Liver (tissue), 9 donors: ENCODE measurements around the gene GRK5. TPM values are rescaled to one million over a fixed set of nuclear protein-coding genes. Genes with fewer than 3 reads are reported as not detected.

Experiments used
- DNase-seq: peaks from one replicate; pipeline ENCODE4 v3.0.0-alpha.2; 2017; ENCODE audit warnings: low spot score
- H3K27ac ChIP-seq, 2 donors: one replicate each; pipeline ENCODE4 v1.7.0; 2013; ENCODE audit warnings: inconsistent platforms in 2 of 2, low read length in 2 of 2, control low read depth in 1 of 2, low read depth in 1 of 2, mild to moderate bottlenecking in 1 of 2
- H3K27me3 ChIP-seq, 4 donors: one replicate each; pipeline versions ENCODE4 v1.6.1 to v1.7.0; 2013; ENCODE audit warnings: low read length in 3 of 4, inconsistent platforms in 1 of 4, mild to moderate bottlenecking in 1 of 4, moderate library complexity in 1 of 4; ENCODE audit not compliant: control insufficient read depth in 4 of 4, insufficient read depth in 4 of 4
- H3K36me3 ChIP-seq, 4 donors: one replicate each; pipeline versions ENCODE4 v1.6.1 to v1.7.0; 2013; ENCODE audit warnings: low read length in 3 of 4, mild to moderate bottlenecking in 3 of 4, low read depth in 1 of 4, moderate library complexity in 1 of 4; ENCODE audit not compliant: control insufficient read depth in 4 of 4, insufficient read depth in 3 of 4
- H3K4me1 ChIP-seq, 4 donors: one replicate each; pipeline versions ENCODE4 v1.6.1 to v1.7.0; 2013; ENCODE audit warnings: low read length in 3 of 4, mild to moderate bottlenecking in 3 of 4, moderate library complexity in 1 of 4; ENCODE audit not compliant: control insufficient read depth in 4 of 4, insufficient read depth in 4 of 4
- H3K4me3 ChIP-seq, 3 donors: one replicate each; pipeline versions ENCODE4 v1.6.1 to v1.7.0; 2013; ENCODE audit warnings: low read length in 3 of 3, control low read depth in 1 of 3, low read depth in 1 of 3, mild to moderate bottlenecking in 1 of 3
- H3K9ac ChIP-seq, 2 donors: one replicate each; pipeline ENCODE4 v1.7.0; 2013; ENCODE audit warnings: low read length in 2 of 2, mild to moderate bottlenecking in 2 of 2, moderate library complexity in 2 of 2, control low read depth in 1 of 2, low read depth in 1 of 2
- H3K9me3 ChIP-seq, 4 donors: one replicate each; pipeline versions ENCODE4 v1.6.1 to v1.7.0; 2013; ENCODE audit warnings: low read length in 3 of 4; ENCODE audit not compliant: control insufficient read depth in 4 of 4
- CTCF ChIP-seq: fragments of 150-350 bp; IDR thresholded peaks from 2 replicates; pipeline ENCODE4 v1.5.1; 2017; ENCODE audit warnings: improper control_type of control experiment, low read depth, low read length; ENCODE audit not compliant: missing input control
- EGR1 ChIP-seq, 2 donors: IDR thresholded peaks; 2 replicates each; pipeline ENCODE4 v1.6.1; 2016 to 2018; ENCODE audit warnings: antibody characterized with exemption in 2 of 2, low read depth in 2 of 2
- FOXA1 ChIP-seq: IDR thresholded peaks from 2 replicates; pipeline ENCODE4 v1.6.1; 2016; ENCODE audit warnings: antibody characterized with exemption
- FOXA2 ChIP-seq: IDR thresholded peaks from 2 replicates; pipeline ENCODE4 v1.6.1; 2016; ENCODE audit warnings: antibody characterized with exemption
- GABPA ChIP-seq, 2 donors: IDR thresholded peaks in 1 of 2; conservative IDR thresholded peaks in 1 of 2; 2 replicates each; pipeline ENCODE4 v1.6.1; 2016; ENCODE audit warnings: antibody characterized with exemption in 2 of 2, mild to moderate bottlenecking in 1 of 2, moderate library complexity in 1 of 2
- HNF4A ChIP-seq, 2 donors: conservative IDR thresholded peaks; 2 replicates each; pipeline ENCODE4 v1.6.1; 2016; ENCODE audit warnings: antibody characterized with exemption in 2 of 2, mild to moderate bottlenecking in 2 of 2
- HNF4G ChIP-seq: IDR thresholded peaks from 2 replicates; pipeline ENCODE4 v1.6.1; 2016; ENCODE audit warnings: antibody characterized with exemption
- JUND ChIP-seq, 2 donors: IDR thresholded peaks; 2 replicates each; pipeline ENCODE4 v1.6.1; 2016; ENCODE audit warnings: antibody characterized with exemption in 2 of 2
- MAX ChIP-seq: IDR thresholded peaks from 2 replicates; pipeline ENCODE4 v1.6.1; 2016; ENCODE audit warnings: antibody characterized with exemption
- NR2F2 ChIP-seq: IDR thresholded peaks from 2 replicates; pipeline ENCODE4 v1.6.1; 2016; ENCODE audit warnings: antibody characterized with exemption
- RAD21 ChIP-seq, 2 donors: IDR thresholded peaks; 2 replicates each; pipeline ENCODE4 v1.6.1; 2016; ENCODE audit warnings: antibody characterized with exemption in 2 of 2, mild to moderate bottlenecking in 2 of 2
- REST ChIP-seq: IDR thresholded peaks from 2 replicates; pipeline ENCODE4 v1.6.1; 2016; ENCODE audit warnings: antibody characterized with exemption, mild to moderate bottlenecking
- RXRA ChIP-seq, 2 donors: IDR thresholded peaks; 2 replicates each; pipeline ENCODE4 v1.6.1; 2017 to 2018; ENCODE audit warnings: antibody characterized with exemption in 2 of 2, mild to moderate bottlenecking in 1 of 2
- SP1 ChIP-seq: IDR thresholded peaks from 2 replicates; pipeline ENCODE4 v1.6.1; 2018; ENCODE audit warnings: antibody characterized with exemption, mild to moderate bottlenecking
- TAF1 ChIP-seq: conservative IDR thresholded peaks from 2 replicates; pipeline ENCODE4 v1.6.1; 2016; ENCODE audit warnings: antibody characterized with exemption, mild to moderate bottlenecking
- YY1 ChIP-seq: IDR thresholded peaks from 2 replicates; pipeline ENCODE4 v1.6.1; 2016; ENCODE audit warnings: antibody characterized with exemption, mild to moderate bottlenecking
- WGBS: extraction: QIAGEN DNeasy Blood & Tissue Kit; methylation state at CpG from one replicate; pipeline ENCODE4 v1.1.7; 2013; 5-methylcytosine and 5-hydroxymethylcytosine counted together
- polyA plus RNA-seq, 2 donors: library from polyadenylated mRNA; stranded (reverse) in 1 of 2; unstranded in 1 of 2; fragments of 200-250 nt in 1 of 2; fragments of >200 nt in 1 of 2; fragmentation: Nextera tagmentation in 1 of 2; extraction: Ambion mirVana in 1 of 2; gene quantifications; one replicate each; pipeline versions ENCODE4 v1.2.1 to v1.2.3, GENCODE V29; 2013 to 2015
- total RNA-seq, 2 donors: library from RNA; depleted of rRNA; stranded (reverse); fragments of >200 nt; gene quantifications; one replicate each; pipeline ENCODE4 v1.2.3, GENCODE V29; 2014
- TF ChIP-seq, protein P1 (sequence below): IDR thresholded peaks from 2 replicates; pipeline ENCODE4 v1.6.1; 2016; ENCODE audit warnings: antibody characterized with exemption
- TF ChIP-seq, protein P2 (sequence below): IDR thresholded peaks from 2 replicates; pipeline ENCODE4 v1.6.1; 2016; ENCODE audit warnings: antibody characterized with exemption
- donor health status: healthy.
- donor health status: healthy.
- donor health status: healthy.
- donor health status: healthy.
- donor health status: healthy.

Gene GRK5
- total and polyA plus RNA-seq, 4 donors, result 2.1 to 6.6 (median 5.1) TPM

DNA sequence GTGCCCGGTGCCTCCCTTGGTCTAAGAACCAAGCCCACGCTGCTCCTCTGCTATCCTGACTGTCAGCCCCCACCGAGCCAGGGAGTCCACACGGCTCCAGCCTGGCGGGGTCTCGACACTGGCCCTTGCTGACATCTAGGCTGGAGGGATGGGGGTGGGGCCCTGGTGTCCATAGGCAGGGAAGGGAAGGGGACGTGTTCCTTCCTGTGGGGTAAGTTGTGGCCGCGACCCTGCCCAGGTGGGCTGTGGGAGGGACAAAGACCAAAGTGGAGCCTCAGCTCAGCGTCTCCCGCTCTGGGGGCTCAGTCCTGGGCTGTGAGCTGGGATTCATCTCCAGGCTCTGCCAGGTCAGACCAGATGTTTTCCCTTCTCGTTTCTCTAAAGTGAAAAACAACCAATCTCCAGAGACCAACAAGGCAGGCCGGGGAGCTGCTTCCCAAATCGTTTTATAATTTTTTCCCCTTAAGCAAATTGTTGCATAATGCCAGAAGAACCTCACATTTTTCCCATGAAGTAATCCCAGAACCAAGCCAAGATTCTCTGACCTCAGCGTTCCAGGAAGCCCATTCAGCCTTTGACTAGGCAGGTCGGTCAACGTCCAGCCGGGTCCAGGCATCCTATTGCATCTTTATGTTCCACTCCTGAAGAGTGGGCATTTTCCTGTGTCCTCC, 233.9 kb downstream of the GRK5 start:
- DNase-seq, result no peak
- WGBS, result 79% methylated on average over 18 of the region's 18 CpGs
- Histone ChIP-seq H3K4me1 (no peaks in the 10 kb centered on the region), H3K9ac (no peak overlapping the region), H3K9me3 (no peaks in the 10 kb centered on the region), H3K4me3 (no peak overlapping the region), H3K27ac (peak overlapping the region; percentile 1 to 48), H3K27me3 (no peaks in the 10 kb centered on the region), H3K36me3 (no peaks in the 10 kb centered on the region)
- no peak for TF ChIP-seq RAD21 (IDR thresholded peaks at IDR 0.05)
- TF ChIP-seq, protein P1, sequence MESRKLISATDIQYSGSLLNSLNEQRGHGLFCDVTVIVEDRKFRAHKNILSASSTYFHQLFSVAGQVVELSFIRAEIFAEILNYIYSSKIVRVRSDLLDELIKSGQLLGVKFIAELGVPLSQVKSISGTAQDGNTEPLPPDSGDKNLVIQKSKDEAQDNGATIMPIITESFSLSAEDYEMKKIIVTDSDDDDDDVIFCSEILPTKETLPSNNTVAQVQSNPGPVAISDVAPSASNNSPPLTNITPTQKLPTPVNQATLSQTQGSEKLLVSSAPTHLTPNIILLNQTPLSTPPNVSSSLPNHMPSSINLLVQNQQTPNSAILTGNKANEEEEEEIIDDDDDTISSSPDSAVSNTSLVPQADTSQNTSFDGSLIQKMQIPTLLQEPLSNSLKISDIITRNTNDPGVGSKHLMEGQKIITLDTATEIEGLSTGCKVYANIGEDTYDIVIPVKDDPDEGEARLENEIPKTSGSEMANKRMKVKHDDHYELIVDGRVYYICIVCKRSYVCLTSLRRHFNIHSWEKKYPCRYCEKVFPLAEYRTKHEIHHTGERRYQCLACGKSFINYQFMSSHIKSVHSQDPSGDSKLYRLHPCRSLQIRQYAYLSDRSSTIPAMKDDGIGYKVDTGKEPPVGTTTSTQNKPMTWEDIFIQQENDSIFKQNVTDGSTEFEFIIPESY, result no peak
- TF ChIP-seq GABPA (IDR thresholded peaks at IDR 0.05 in 1 of 2, conservative IDR thresholded peaks at IDR 0.05 in 1 of 2), result no peak
- TF ChIP-seq HNF4G, result no peak
- TF ChIP-seq EGR1 (IDR thresholded peaks at IDR 0.05; ENCODE audit: low read depth in 2 of 2), result no peak
- TF ChIP-seq, protein P2, sequence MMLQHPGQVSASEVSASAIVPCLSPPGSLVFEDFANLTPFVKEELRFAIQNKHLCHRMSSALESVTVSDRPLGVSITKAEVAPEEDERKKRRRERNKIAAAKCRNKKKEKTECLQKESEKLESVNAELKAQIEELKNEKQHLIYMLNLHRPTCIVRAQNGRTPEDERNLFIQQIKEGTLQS, result no peak
- no peak for TF ChIP-seq MAX
- TF ChIP-seq JUND (IDR thresholded peaks at IDR 0.05), result no peak
- no peak for TF ChIP-seq FOXA1
- TF ChIP-seq TAF1, result no peak
- no peak for TF ChIP-seq REST
- no peak for TF ChIP-seq YY1
- no peak for TF ChIP-seq FOXA2
- no peak for TF ChIP-seq NR2F2
- TF ChIP-seq RXRA (IDR thresholded peaks at IDR 0.05), result no peak
- TF ChIP-seq HNF4A (conservative IDR thresholded peaks at IDR 0.05), result no peak

DNA sequence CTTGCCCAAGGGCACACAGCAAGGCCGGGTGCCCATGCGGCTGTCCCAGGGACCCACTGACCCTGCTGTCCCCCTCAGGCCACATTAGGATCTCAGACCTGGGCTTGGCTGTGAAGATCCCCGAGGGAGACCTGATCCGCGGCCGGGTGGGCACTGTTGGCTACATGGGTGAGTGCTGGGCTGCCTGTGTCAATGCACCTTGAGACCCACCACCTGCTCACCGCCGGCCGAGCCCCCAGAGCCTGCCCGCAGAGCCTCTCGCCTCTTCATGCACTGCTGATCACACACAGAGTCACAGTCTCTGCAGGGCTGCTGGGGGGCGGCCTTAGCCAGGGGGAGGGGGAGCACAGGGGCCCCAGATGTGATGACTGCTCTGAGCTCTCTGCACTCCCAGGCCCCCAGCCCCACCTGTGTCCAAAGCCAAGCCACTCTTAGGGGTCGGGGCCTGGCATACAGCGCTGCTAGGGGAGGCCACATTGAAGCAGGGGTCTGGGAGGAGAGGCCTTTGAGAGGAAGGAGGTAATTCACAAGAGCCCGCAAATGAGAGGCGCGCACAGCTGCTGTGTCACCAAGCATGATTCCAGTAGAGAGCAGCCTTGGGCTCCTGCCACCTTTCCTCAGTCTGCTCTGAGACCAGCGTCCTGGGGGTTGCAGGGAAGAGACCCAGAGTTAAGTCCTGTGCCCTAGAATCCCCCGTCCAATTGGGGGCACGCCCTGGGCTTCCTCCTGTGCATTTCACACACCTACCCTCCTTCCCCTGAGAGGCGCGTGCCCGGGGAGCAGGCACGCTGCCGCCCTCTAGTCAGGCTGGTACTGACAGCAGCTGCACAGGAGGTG, 234.8 kb downstream of the GRK5 start:
- H3K27ac ChIP-seq, result no peak overlapping the region
- H3K4me3 ChIP-seq, result no peak overlapping the region
- no peaks in the 10 kb centered on the region for H3K9me3 ChIP-seq
- H3K9ac ChIP-seq, result no peak overlapping the region
- H3K4me1 ChIP-seq, result no peaks in the 10 kb centered on the region
- H3K36me3 ChIP-seq, result no peaks in the 10 kb centered on the region
- WGBS, result 87% methylated on average over 25 of the region's 25 CpGs
- no peaks in the 10 kb centered on the region for H3K27me3 ChIP-seq
- no peak for DNase-seq
- TF ChIP-seq, protein P2, result no peak
- no peak for TF ChIP-seq FOXA1
- TF ChIP-seq CTCF, result no peak
- no peak for TF ChIP-seq EGR1 (IDR thresholded peaks at IDR 0.05; ENCODE audit: low read depth in 2 of 2)
- no peak for TF ChIP-seq SP1
- TF ChIP-seq HNF4G, result no peak
- TF ChIP-seq NR2F2, result no peak
- no peak for TF ChIP-seq MAX
- TF ChIP-seq RAD21 (IDR thresholded peaks at IDR 0.05), result no peak
- TF ChIP-seq, protein P1, result no peak
- no peak for TF ChIP-seq YY1
- no peak for TF ChIP-seq GABPA (IDR thresholded peaks at IDR 0.05 in 1 of 2, conservative IDR thresholded peaks at IDR 0.05 in 1 of 2)
- no peak for TF ChIP-seq HNF4A (conservative IDR thresholded peaks at IDR 0.05)
- TF ChIP-seq FOXA2, result no peak
- TF ChIP-seq TAF1, result no peak
- TF ChIP-seq JUND (IDR thresholded peaks at IDR 0.05), result no peak
- TF ChIP-seq RXRA (IDR thresholded peaks at IDR 0.05), result no peak
